Activated CD8-positive, alpha-beta memory T cell treated with anti-CD3 and anti-CD28 coated beads for 1 hour (primary cell): Measurements from ENCODE around the gene FAM107B.

Experiments used
- DNase-seq, 2 donors: peaks; one replicate each; pipeline ENCODE4 v3.0.0-alpha.2; 2020; ENCODE audit warnings: low read depth in 1 of 2; ENCODE audit errors: extremely low read depth in 1 of 2

Gene FAM107B

DNA sequence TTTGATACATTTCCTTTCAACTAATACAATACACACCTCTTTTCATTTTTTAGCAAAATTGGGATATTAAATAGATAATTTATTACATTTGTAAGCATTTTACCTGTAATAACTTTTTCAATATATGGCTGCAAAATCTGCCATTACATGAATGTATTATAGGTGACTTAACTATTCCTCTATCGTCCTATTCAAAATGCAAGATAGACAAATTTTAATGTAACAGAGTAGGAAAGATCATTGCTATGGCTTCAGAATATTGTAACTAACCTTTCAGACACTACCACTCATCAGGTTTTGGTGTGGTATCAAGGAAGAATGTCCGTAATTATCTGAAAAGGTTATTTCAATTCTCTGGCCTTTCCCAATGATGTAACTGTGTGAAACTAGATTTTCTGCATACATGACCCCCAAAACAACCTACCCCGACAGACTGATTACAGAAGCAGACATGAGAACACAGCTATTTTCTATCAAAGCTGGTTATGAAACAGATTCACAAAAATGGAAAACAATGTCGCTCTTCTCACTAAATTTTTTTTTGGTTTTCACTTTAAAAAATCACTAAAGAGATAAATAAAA lies 211.2 kb downstream of the FAM107B start:
- DNase-seq: no peak

DNA sequence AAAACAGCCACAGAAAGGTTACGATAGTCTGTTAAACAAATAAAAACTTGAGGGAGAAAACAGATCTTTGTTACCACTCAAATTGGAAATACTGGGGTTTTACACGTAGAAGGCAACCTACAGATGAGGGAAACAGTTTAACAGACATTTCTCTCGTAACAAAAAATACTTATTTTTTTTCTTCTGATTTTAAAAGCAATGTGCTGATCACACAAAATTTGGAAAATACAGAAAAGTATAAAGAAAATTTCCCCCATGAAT lies 211.7 kb downstream of the FAM107B start:
- DNase-seq: no peak

DNA sequence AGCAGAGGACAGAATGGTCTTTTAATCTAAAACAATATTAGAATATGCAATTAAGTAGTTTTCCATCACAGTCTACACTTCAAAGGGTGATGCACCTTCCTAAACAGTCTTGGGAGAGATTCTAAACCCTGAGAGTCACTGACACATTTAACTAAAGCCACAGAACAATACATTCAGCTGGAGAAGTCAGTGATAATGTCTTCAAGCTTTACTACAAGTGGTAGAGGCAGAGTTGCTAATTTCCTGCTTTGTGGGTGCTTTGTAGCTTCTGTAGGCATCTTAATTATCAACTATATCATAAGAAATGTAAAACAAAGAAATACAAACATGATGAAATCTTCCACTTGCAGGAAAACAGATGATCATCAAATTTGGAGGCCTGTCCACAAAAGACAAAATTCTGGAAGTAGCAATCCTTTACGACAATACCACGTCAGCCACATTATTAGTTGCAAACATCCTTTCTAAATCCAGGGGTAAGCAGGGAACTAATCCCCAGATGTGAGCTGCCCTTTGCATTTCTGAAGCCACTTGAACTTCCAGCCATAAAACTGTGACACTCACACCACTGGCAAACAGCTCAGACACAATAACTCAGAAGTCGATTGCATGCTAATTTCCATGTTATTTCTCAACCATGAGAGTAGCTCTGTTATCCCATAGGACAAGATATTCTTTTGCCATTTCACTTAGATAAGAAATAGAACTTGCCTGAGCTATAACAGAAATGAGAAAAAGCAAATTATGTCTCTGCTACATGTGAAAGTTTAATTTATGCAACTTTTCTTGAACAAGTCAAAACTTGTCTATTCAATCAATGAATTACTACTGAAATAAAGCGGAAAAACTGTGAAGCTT lies 212.2 kb downstream of the FAM107B start:
- DNase-seq: no peak

DNA sequence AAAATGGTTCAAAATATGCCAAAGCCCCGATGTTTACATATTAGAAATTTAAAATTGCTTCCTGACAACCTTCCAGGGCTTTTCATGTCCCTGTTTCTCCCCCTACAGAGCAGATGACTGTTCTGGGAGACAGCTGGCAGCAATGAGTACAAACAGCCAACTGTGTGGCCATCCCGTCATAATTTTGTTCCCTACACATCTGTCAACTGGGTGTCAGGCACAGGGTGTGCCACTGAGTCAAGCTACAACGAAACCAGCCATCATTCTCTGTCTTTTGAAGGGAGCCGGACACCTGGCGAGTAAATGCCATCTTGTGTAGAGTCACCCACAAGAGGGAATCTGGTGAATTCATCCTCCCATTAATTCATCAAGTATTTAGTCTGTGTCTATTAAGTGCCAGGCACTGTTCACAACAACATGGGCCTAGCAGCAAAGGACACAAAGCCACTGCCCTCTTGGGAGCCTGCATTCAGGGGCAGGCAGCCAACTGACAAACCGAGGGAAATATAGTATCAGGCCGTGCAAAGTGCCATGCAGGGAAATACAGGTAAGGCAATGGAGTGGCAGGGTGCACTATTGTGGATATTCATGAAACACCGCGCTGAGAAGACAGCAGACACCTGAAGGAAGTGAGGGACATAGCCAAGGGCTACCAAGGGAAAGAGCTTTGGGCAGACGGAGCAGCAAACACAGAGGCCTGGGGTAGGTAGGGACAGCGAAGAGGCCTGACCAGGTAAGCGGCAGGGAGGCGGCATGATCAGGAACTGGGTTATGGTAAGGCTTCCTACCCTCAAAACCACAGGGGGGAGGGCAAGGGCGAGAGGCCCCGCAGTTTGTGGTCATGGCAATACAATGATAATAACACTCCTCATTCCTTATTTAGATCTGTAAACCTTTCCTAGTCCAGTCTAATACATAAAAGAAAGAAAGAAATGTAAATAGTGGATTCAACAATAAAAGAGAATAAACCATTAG lies 213.6 kb downstream of the FAM107B start:
- DNase-seq: no peak

DNA sequence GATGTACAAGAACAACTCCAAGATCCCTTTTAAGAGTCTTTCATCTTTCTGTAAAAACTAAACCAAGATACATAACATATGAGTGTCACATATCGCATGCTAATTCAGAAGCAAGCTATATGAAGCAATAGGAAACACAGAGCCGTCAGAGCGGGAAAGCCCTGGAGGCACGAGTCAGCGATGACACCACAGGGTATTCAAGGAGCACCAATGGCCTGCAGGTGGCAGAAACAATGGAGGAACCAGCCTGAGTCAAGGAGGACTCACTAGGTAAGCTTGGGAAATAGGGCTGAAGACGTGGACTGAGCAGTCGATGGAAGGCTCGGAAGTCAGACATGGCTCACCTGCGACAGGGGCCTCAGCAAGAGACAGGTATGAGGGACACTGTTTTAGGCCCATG lies 214.4 kb downstream of the FAM107B start:
- peak in 1 of 2 donors; percentile 45 for DNase-seq

DNA sequence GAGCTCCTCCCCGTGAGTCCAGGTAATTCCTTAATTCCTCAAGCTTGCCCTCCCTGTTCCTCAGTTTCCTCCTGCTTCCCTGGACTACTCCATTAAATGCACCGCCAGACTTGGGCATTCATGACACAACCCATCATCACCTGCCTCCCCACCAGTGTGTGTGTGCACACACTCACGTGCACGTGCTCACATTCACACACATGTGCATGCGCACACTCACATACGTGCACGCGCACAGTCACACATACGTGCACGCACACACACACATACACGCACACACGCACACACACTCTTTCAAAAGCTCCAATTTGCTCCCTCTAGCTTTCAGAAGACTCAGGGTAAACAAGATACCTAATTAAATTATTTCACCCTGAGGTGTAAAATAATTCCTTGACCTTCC lies 216.7 kb downstream of the FAM107B start:
- no peak for DNase-seq

DNA sequence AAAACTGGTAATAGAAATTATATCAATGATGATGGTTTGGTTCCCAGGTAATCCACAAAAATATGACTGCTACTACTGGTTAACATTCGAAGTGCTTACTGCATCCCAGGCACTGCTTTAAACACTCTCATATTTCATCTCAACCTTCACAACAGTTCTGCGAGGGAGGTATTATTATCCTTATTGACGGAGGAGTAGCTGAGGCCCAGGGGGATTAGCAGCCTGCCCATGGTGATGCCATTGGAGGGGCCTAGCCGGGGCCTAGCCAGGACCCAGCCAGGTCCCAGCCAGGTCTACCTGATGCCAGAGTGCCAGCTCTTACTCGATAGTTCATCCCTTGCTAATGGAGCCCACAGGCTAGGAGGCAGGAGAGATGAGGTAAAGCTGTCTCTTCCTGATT lies 217.1 kb downstream of the FAM107B start:
- no peak for DNase-seq

DNA sequence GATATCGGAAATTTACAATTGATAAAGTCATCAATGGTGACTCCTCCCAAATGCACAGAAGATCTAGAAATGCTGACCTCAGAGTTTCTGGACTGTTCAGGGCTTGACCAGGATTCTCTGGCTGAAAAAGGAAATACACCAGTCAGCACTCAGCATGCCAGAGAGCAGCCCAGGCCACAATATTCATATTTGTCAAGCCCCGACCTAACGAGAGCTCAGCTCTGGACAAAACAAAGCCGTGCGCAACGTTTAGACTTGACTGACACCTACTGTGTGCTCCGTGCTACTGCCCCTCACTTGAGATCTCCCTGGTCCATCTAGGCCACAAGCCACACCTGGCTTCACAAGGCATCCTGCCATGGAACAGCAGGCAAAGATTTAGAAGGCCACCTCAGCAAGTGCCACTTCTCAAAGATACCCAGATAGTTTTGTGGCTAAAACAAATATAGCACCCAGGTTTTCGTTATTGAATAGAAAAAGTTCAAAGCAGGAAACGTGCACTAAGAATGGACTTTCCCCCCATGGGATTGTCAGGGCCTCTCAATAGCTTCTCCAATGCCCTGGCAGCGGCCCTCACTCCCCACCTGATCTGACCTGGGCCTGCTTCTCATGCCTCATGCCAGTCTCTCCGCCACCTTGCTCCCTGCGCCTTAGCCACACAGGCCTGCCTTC lies 218.3 kb downstream of the FAM107B start:
- no peak for DNase-seq

DNA sequence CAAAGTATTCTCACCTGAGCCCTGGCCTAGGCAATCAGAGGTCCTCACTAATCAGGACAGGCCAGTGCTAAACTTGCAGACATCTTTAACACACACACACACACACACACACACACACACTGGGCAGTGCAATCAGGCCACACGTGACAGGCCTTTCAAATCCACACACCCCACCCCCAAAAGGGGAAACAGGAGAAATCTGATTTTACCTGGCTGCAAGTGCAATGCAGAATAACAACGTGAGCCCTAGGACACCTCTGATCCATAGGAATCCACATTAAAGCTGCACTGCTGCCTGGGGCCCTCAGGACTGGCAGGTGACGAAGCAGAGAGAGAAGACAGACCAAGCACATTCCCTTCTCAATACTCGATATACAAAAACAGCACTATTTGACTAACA lies 218.9 kb downstream of the FAM107B start:
- no peak for DNase-seq

DNA sequence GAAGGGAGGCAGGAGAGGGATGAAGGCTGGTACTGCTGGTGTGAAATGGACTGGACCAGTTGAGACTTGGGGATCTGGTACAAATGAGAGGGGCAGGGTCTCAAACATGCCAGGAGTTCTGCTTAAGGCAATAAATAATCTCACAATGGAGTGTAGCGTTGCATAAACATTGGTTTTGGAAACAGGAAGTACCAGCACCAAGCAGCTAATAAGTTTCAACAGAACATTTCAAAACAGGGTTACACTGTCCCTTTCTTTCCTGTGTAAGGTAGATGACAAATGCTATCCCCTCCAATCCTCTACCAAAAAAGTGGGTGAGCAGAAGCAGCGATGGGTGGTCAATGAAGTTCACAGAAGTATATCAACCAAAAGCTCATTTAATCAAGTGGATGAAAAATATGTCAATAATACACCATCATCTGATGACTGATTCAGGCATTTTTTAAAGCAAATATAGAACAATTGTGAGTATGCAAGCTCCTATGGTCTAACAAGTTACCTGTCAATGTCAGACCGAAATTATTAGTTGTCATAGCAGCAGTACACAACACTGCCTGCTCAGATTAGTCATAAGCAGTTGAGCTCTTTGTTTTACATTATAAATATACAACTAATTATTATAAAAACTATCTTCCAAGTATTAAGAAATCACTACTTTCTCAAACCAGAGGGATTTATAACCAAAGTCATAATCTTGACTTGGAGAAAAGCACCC lies 220.0 kb downstream of the FAM107B start:
- DNase-seq: no peak

DNA sequence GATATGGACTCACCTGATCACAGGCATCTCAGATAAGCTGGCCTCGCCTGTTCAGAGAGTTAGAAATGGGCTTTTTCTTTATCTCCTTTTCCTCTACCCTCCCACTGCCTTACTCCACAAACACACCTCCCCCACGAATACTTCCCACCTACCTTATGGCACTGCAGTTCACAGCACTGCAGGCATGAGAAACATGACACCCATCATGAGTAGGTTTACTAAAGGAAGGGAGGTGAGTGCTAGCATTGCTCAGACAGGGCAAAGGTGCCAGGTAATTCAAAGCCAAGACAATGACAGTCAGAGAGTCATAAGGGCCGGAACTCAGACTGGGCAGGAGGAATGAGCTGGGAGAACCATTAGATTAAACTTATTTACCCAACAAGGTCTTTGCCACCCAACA lies 220.6 kb downstream of the FAM107B start:
- no peak for DNase-seq

DNA sequence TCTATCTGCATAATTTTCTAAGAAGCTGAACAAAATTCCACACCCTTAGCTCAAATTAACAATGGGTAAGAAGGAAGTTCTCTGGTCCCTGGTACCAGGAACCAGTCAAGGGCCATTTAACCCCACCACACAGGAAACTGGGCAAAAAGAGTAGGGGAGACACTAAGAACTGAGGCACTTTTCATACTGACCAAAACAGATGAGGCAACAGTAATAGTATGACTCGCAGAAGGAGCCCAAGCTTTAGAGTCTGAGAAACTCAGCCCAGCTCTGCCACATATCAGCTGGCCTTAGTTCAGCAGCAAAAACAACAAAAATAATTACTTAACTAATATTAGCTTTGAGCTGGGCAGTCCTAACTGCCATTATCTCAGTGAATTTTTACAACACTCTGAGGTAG lies 221.2 kb downstream of the FAM107B start:
- DNase-seq: no peak

DNA sequence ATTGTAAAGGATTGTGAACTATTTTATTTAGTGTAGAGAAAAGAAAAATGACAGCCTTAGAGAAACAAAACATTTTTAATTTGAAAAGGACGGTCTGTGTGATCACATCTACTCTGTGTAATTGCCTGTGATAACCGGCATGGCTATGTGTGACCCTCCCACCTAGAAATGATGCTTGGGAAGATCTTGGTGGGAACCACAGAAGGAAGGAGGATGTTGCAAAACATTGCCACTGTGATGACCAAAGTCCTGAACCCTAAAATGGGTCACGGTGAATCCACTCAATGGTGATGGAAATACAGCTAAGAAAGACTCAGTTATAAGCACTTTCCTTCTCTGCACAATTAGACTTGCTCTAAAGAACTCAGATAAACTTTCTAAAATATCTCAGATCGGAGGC lies 222.7 kb downstream of the FAM107B start:
- DNase-seq: no peak

DNA sequence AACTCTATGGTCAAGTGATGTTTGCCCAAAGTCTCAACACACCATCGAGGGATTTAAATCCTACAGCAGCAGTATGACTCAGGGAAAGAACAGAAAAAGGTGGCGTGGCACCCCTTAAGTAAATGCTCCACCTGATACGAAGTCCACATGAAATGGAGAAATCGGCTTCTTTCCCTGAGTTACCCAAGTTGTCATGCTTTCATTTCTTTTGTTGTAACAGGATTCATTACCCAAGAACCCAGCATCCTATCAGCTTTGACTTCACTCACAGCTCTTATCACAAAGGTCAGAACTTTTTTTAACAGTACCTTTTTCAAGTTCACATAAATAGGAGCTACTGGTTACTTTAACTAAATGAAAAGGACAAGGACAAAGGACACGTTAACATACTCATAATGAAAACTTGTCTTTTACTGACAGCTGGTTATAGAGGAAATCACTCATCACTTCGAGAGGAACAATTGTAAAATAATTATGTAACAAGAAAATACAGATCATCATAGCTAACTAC lies 224.2 kb downstream of the FAM107B start:
- no peak for DNase-seq

DNA sequence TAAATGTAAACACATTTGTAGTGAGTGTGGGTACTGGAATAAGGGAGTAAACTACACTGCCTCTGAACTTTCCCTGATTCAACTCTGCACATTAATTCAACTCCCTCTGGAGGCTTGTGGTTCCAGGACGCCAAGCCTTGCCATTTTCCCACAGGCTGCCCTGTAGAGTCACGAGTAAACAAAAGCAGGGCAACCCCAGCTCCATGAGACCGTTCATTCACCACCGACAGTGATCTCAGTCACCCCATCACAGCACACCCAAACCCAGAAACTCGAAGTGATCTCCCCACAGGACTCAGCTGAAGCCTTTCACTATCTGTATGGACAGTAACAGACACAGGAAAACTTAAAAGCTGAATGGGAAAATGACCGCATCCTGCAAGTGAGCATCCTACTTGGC lies 225.2 kb downstream of the FAM107B start:
- DNase-seq: no peak

DNA sequence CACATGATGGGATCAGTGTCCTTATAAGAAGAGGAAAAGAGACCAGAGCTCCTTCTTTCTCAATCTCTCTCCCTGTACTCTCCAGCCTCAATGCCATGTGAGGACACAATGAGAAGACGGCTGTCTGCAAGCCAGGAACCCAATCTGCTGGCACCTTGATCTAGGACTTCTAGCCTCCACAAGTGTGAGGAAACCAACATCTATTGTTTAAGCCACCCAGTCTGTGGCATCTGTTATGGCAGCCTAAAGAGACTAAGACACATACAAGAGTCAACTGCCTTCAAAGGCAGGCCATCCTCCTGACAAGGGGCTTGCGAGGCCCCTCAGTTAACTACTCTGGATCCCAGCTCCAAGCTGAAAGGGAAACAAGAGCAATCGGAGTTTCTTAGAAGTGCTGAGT lies 225.7 kb downstream of the FAM107B start:
- no peak for DNase-seq

DNA sequence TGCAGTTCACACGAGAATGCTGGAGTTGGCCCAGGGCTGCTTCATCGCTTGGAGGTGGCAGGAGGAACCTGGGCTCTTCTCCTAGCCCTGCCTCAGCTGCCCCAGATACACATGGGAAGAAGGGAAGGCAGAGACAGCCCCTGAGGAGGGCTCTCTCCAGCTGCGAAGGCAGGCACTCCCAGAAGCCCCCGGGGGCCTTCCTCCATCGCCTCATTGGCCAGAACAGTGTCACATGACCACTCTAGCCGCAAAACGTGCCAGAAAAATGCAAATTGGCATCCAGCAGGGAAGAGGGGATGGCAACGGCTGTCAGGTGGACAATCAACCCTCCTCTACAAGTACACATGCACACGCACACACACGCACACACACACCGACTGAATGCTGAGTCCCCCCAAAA lies 226.2 kb downstream of the FAM107B start:
- DNase-seq: no peak

DNA sequence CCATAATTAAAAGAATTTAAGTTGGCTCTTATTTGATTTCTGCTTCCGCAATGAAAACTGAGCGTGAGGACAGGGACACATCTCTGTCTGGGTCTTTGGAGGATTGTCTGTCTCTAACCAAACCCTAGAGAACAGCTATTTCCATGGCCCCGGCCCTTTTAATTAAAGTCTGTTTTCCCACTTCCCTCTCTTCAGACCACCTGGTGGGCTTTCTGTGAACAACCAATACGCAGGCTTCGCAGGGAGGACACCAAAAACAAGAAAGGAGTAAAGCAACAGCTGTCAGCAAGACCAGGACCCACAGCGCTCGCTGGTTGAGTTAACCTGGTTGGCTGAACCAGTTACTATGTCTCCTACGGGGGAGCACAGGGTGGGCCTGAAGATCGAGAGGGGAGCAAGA lies 226.9 kb downstream of the FAM107B start:
- no peak for DNase-seq

DNA sequence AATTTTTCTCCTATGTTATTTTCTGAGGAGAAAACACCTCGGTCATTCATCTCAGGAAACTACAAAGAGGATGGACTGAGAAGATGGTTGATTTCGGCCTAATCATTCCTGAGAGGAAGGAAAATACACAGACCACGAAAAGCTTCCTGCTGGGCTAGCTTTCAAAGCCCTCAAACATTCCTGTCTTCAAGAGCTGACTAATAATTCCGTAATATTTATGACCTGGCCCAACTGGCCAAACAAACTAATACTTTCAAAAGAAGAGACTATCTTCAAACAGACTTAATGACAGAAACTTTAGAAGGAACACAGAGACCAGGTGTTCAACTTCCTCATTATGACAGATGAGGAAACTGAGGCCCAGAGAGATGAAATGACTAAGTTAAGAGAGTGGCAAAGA lies 228.9 kb downstream of the FAM107B start:
- no peak for DNase-seq

DNA sequence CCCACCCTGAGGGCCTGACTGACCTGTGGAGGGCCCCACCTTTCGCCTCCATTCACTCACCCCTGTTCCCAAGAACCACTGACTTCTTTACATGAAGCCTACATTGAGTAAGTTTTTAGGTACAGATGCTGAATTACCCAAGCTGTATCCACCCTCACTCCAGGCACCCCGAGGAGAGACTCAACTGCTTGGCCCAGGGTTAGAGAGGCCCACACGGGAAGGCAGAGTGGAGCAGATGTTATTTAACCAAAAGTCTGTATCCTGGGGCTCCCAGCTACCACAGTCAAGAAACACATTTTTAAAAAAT lies 230.8 kb downstream of the FAM107B start:
- no peak for DNase-seq
